K562 (cell line): Measurements from ENCODE around the gene SLC43A2. TPM values are rescaled to one million over a fixed set of nuclear protein-coding genes. Genes with fewer than 3 reads are reported as not detected.

Source experiments
- BACH1 ChIP-seq: fragments of 200-800 bp; sonication (Bioruptor generic); IDR thresholded peaks from 2 replicates; pipeline ENCODE4 v1.6.1; 2016; ENCODE audit warnings: missing genetic modification characterization, missing compliant biosample characterization
- BRCA1 ChIP-seq, 2 experiments: fragments of 450-650 bp in 1 of 2; sonication (generic) in 1 of 2; formaldehyde crosslinking in 1 of 2; IDR thresholded peaks; 2 replicates each; pipeline versions ENCODE4 v1.5.0 to v1.6.1; 2017 to 2020; ENCODE audit warnings: mild to moderate bottlenecking in 1 of 2, missing genetic modification reagents in 1 of 2
- CEBPB ChIP-seq: fragments of 450-650 bp; IDR thresholded peaks from 2 replicates; pipeline ENCODE4 v1.6.1; 2016; ENCODE audit warnings: missing genetic modification characterization, missing compliant biosample characterization
- CHD1 ChIP-seq: fragments of 200-600 bp; sonication (generic); IDR thresholded peaks from one replicate; pipeline ENCODE4 v1.6.1; 2012; ENCODE audit warnings: mild to moderate bottlenecking, moderate library complexity, low read length, inconsistent platforms
- CUX1 ChIP-seq: fragments of 200-800 bp; sonication (Bioruptor generic); IDR thresholded peaks from 2 replicates; pipeline ENCODE4 v1.6.1; 2016; ENCODE audit warnings: missing genetic modification characterization, missing compliant biosample characterization
- DDX20 ChIP-seq: fragments of 450-650 bp; IDR thresholded peaks from 2 replicates; pipeline ENCODE4 v1.6.1; 2016; ENCODE audit warnings: missing genetic modification characterization, low read depth, mild to moderate bottlenecking, missing compliant biosample characterization, moderate library complexity
- MCM3 ChIP-seq: fragments of 450-650 bp; IDR thresholded peaks from 2 replicates; pipeline ENCODE4 v1.6.1; 2016
- NBN ChIP-seq: fragments of 450-650 bp; IDR thresholded peaks from 2 replicates; pipeline ENCODE4 v1.6.1; 2016; ENCODE audit warnings: low read depth, mild to moderate bottlenecking
- NELFE ChIP-seq: IDR thresholded peaks from 2 replicates; pipeline ENCODE4 v1.6.1; 2011; ENCODE audit warnings: mild to moderate bottlenecking; ENCODE audit not compliant: insufficient read depth, insufficient read length
- NFIC ChIP-seq: fragments of 450-650 bp; IDR thresholded peaks from 2 replicates; pipeline ENCODE4 v1.6.1; 2017; ENCODE audit warnings: mild to moderate bottlenecking, inconsistent platforms
- POLR2A ChIP-seq: fragments of 450-650 bp; conservative IDR thresholded peaks from 2 replicates; pipeline ENCODE4 v1.6.1; 2016
- POLR2H ChIP-seq: IDR thresholded peaks from 2 replicates; pipeline ENCODE4 v1.6.1; 2016; ENCODE audit warnings: missing genetic modification characterization, low read depth, mild to moderate bottlenecking, control low read depth, missing compliant biosample characterization, moderate library complexity
- PTBP1 ChIP-seq: fragments of 200-400 bp; formaldehyde crosslinking; IDR thresholded peaks from 2 replicates; pipeline ENCODE4 v1.6.1; 2017; ENCODE audit warnings: low read depth, low read length
- RBM14 ChIP-seq: fragments of 200-400 bp; formaldehyde crosslinking; IDR thresholded peaks from 2 replicates; pipeline ENCODE4 v1.6.1; 2018; ENCODE audit warnings: low read depth, mild to moderate bottlenecking, low read length, moderate library complexity, borderline replicate concordance; ENCODE audit not compliant: insufficient read depth
- RNF2 ChIP-seq: sonication (generic); IDR thresholded peaks from 2 replicates; pipeline ENCODE4 v1.6.1; 2016
- TRIM28 ChIP-seq: fragments of 450-650 bp; IDR thresholded peaks from 2 replicates; pipeline ENCODE4 v1.6.1; 2017
- WHSC1 ChIP-seq: IDR thresholded peaks from one replicate; pipeline ENCODE4 v1.6.1; 2012; ENCODE audit warnings: low read length, control low read depth, inconsistent platforms
- XRCC5 ChIP-seq: fragments of 200-400 bp; formaldehyde crosslinking; IDR thresholded peaks from 2 replicates; pipeline ENCODE4 v1.6.1; 2017; ENCODE audit warnings: low read depth, mild to moderate bottlenecking, low read length
- ZFP36 ChIP-seq: fragments of 150-350 bp; IDR thresholded peaks from 2 replicates; pipeline ENCODE4 v1.6.1; 2018; ENCODE audit warnings: low read length, low read depth; ENCODE audit not compliant: partially characterized antibody
- ZNF121 ChIP-seq: sonication (generic); formaldehyde crosslinking; conservative IDR thresholded peaks from 2 replicates; pipeline ENCODE4 v1.8.0; 2022; ENCODE audit warnings: missing genetic modification reagents
- ZNF232 ChIP-seq: sonication (generic); formaldehyde crosslinking; IDR thresholded peaks from 2 replicates; pipeline ENCODE4 v1.8.0; 2022; ENCODE audit warnings: mild to moderate bottlenecking, missing genetic modification reagents
- ZNF695 ChIP-seq: fragments of 450-650 bp; formaldehyde crosslinking; IDR thresholded peaks from 2 replicates; pipeline ENCODE4 v1.4.0; 2020; ENCODE audit warnings: mild to moderate bottlenecking, moderate library complexity
- ZNF778 ChIP-seq: fragments of 450-650 bp; formaldehyde crosslinking; IDR thresholded peaks from 2 replicates; pipeline ENCODE4 v1.4.0; 2020; ENCODE audit warnings: mild to moderate bottlenecking, moderate library complexity
- polyA plus RNA-seq, 8 experiments: library from polyadenylated mRNA; depleted of rRNA in 4 of 8; stranded (reverse) in 5 of 8; unstranded in 3 of 8; fragments of >200 nt; fragmentation: Nextera tagmentation in 2 of 8; fragmentation: Illumina TruSeq in 1 of 8; extraction: Ambion mirVana in 2 of 8; extraction: Trizol in 1 of 8; gene quantifications; 2 replicates each; pipeline versions ENCODE4 v1.2.1 to v1.2.3, GENCODE V29; 2011 to 2014; ENCODE audit warnings: inconsistent platforms in 1 of 8, missing spikeins in 1 of 8
- total RNA-seq, 7 experiments: library from RNA; depleted of rRNA in 6 of 7; stranded (reverse); fragments of >200 nt in 6 of 7; fragmentation: Illumina TruSeq in 2 of 7; extraction: Trizol in 2 of 7; gene quantifications; 2 replicates each; pipeline versions ENCODE4 v1.2.1 to v1.2.3, GENCODE V29; 2011 to 2021; ENCODE audit warnings: low replicate concordance in 1 of 7
- TF ChIP-seq, protein P1 (sequence below): IDR thresholded peaks from 2 replicates; pipeline ENCODE4 v1.6.1; 2012; ENCODE audit warnings: low read depth, low read length, improper control_type of control experiment, borderline replicate concordance

Gene SLC43A2
- total and polyA plus RNA-seq, 9 of the 15 experiments (the other 6 are each of a cell fraction or from before 2014, with no cell fraction given) = 0.03 to 10.2 (median 3.6) TPM

GRCh38 chr17:1627982-1628855, at the start of gene SLC43A2 (continued):
- no peak; the same call in 1 of the 2 replicates for TF ChIP-seq NFIC
- no peak for TF ChIP-seq NELFE
- no peak for TF ChIP-seq RBM14
- TF ChIP-seq TRIM28 = no peak
- TF ChIP-seq ZNF121 (CRISPR knock-in tag) = no peak
- TF ChIP-seq, protein P1, sequence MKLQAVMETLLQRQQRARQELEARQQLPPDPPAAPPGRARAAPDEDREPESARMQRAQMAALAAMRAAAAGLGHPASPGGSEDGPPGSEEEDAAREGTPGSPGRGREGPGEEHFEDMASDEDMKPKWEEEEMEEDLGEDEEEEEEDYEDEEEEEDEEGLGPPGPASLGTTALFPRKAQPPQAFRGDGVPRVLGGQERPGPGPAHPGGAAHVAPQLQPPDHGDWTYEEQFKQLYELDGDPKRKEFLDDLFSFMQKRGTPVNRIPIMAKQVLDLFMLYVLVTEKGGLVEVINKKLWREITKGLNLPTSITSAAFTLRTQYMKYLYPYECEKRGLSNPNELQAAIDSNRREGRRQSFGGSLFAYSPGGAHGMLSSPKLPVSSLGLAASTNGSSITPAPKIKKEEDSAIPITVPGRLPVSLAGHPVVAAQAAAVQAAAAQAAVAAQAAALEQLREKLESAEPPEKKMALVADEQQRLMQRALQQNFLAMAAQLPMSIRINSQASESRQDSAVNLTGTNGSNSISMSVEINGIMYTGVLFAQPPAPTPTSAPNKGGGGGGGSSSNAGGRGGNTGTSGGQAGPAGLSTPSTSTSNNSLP = no peak
- no peak for TF ChIP-seq NBN
- TF ChIP-seq CEBPB (tag) = no peak
- TF ChIP-seq PTBP1 = no peak
- no peak for TF ChIP-seq MCM3
- TF ChIP-seq ZFP36 = no peak
- TF ChIP-seq DDX20 (tag) = no peak
- no peak for TF ChIP-seq BRCA1 (IDR thresholded peaks at IDR 0.05)
- no peak for TF ChIP-seq BRCA1 (CRISPR knock-in tag; IDR thresholded peaks at IDR 0.05)
- no peak for TF ChIP-seq CHD1
- no peak for TF ChIP-seq ZNF778 (CRISPR knock-in tag)
- TF ChIP-seq XRCC5 = no peak
- no peak for TF ChIP-seq ZNF232 (CRISPR knock-in tag)
- TF ChIP-seq POLR2A = peak; percentile 75
- TF ChIP-seq WHSC1 = no peak
- TF ChIP-seq ZNF695 (CRISPR knock-in tag) = no peak
- no peak for TF ChIP-seq BACH1 (tag)
- peak; percentile 39; the same call in 1 of the 2 replicates for TF ChIP-seq RNF2
- peak; percentile 60; the same call in 1 of the 2 replicates for TF ChIP-seq POLR2H
- TF ChIP-seq CUX1 (CRISPR knock-in tag) = no peak
